ENCODE data around the gene RFTN1. TPM values are rescaled to one million over a fixed set of nuclear protein-coding genes. Genes with fewer than 3 reads are reported as not detected.

RFTN1 gene
- total and polyA plus RNA-seq, 2 experiments from 2014 or later = 3.3 to 7.2 TPM

GRCh38 chr3:16359331-16359730 is 154.2 kb downstream of the RFTN1 start:
- Mint-ChIP-seq H3K36me3 (ENCODE audit: low read depth) (0 out of 3 replicates have a peak, but pooled peaks cover 3% of the 10 kb centered on the region), H3K27me3 (ENCODE audit: insufficient read depth, low read depth, poor library complexity) (peaks cover 2% of the 10 kb centered on the region), H3K9me3 (no peaks in the 10 kb centered on the region; the same call in 2 of the 3 replicates), H3K4me3 (no peak overlapping the region), H3K4me1 (peaks cover 12% of the 10 kb centered on the region; the same call in 2 of the 3 replicates), H3K27ac (no peak overlapping the region)
- no peaks in the 10 kb centered on the region for H3K36me3 ChIP-seq (ENCODE audit: insufficient read depth)
- H3F3A ChIP-seq (replicated peaks; ENCODE audit: low read depth) = no peaks in the 10 kb centered on the region
- H3K9me2 ChIP-seq (ENCODE audit: insufficient read depth) = no peaks in the 10 kb centered on the region
- TF ChIP-seq ZNF331 (CRISPR knock-in tag; IDR thresholded peaks at IDR 0.05; ENCODE audit: low read depth) (no peak), STAT1 (IDR thresholded peaks at IDR 0.05; ENCODE audit: unreplicated experiment) (no peak), CTCF (conservative IDR thresholded peaks at IDR 0.05; ENCODE audit: low read depth in 2 of 2) (no peak)
- no peak for DNase-seq (ENCODE audit: low spot score)
- H3K27ac ChIP-seq (ENCODE audit: low read depth) = no peak overlapping the region; the same call in 1 of the 2 replicates
- H3K27me3 ChIP-seq (ENCODE audit: insufficient read depth) = no peaks in the 10 kb centered on the region
- no peaks in the 10 kb centered on the region for H3K79me2 ChIP-seq (replicated peaks; ENCODE audit: insufficient read depth)
- H4K20me1 ChIP-seq (replicated peaks; ENCODE audit: insufficient read depth) = no peaks in the 10 kb centered on the region
- no peak overlapping the region for H3K4me3 ChIP-seq
- no peak overlapping the region for H3K4me2 ChIP-seq
- H3K4me1 ChIP-seq (ENCODE audit: insufficient read depth) = no peaks in the 10 kb centered on the region
- ATAC-seq = peak; percentile 29; the same call in 1 of the 3 replicates
- H2AFZ ChIP-seq = no peak overlapping the region

- Mint-ChIP-seq H3K27me3 (ENCODE audit: insufficient read depth, low read depth, poor library complexity) (peaks cover 2% of the 10 kb centered on the region), H3K27ac (no peak overlapping the region)
Observed at GRCh38 chr3:16358336-16358735, 155.2 kb downstream of the RFTN1 start.

More at GRCh38 chr3:16358336-16358735, 155.2 kb downstream of the RFTN1 start:
- no peaks in the 10 kb centered on the region for H3K4me1 ChIP-seq (ENCODE audit: insufficient read depth)
- no peak for ATAC-seq
- no peak for TF ChIP-seq EZH2 (IDR thresholded peaks at IDR 0.05; ENCODE audit: low read depth, unreplicated experiment)
- TF ChIP-seq REST (IDR thresholded peaks at IDR 0.05; ENCODE audit: unreplicated experiment) = no peak
- no peak for TF ChIP-seq ETS1 (IDR thresholded peaks at IDR 0.05)
- no peak for TF ChIP-seq ZNF114 (CRISPR knock-in tag; IDR thresholded peaks at IDR 0.05)
- TF ChIP-seq ZNF462 (CRISPR knock-in tag; IDR thresholded peaks at IDR 0.05) = no peak
- Mint-ChIP-seq H3K9me3 (no peaks in the 10 kb centered on the region; the same call in 2 of the 3 replicates), H3K4me1 (peaks cover 12% of the 10 kb centered on the region; the same call in 2 of the 3 replicates), H3K4me3 (no peak overlapping the region), H3K36me3 (ENCODE audit: low read depth) (0 out of 3 replicates have a peak, but pooled peaks cover 3% of the 10 kb centered on the region)
- H2AFZ ChIP-seq = no peak overlapping the region
- no peak overlapping the region for H3K27ac ChIP-seq (ENCODE audit: low read depth)
- H4K20me1 ChIP-seq (replicated peaks; ENCODE audit: insufficient read depth) = no peaks in the 10 kb centered on the region
- H3K27me3 ChIP-seq (ENCODE audit: insufficient read depth) = no peaks in the 10 kb centered on the region
- H3K79me2 ChIP-seq (replicated peaks; ENCODE audit: insufficient read depth) = no peaks in the 10 kb centered on the region
- H3K36me3 ChIP-seq (ENCODE audit: insufficient read depth) = no peaks in the 10 kb centered on the region
- DNase-seq (ENCODE audit: low spot score) = no peak
- H3K4me2 ChIP-seq = no peak overlapping the region
- H3F3A ChIP-seq (replicated peaks; ENCODE audit: low read depth) = no peaks in the 10 kb centered on the region
- no peak overlapping the region for H3K4me3 ChIP-seq
- H3K9me2 ChIP-seq (ENCODE audit: insufficient read depth) = no peaks in the 10 kb centered on the region; the same call in 1 of the 2 replicates

All from GM23338 (cell line).